HuH-7.5 (cell line): ENCODE data around the gene ITGA8.

Source experiments
- DNase-seq: peaks from one replicate; pipeline ENCODE4 v3.0.0; 2011; ENCODE audit warnings: low spot score

ITGA8 gene

GRCh38 chr10:15735763-15736162 is 16.0 kb upstream of the ITGA8 start:
- no peak for DNase-seq

- no peak for DNase-seq
These were observed 10.6 kb upstream of the ITGA8 start for GRCh38 chr10:15730341-15730740.

GRCh38 chr10:15729890-15730289 is 10.2 kb upstream of the ITGA8 start:
- DNase-seq, result no peak

GRCh38 chr10:15726042-15726441 is 6.3 kb upstream of the ITGA8 start:
- no peak for DNase-seq

- DNase-seq, result peak; percentile 62
These were observed 5.9 kb upstream of the ITGA8 start for GRCh38 chr10:15725603-15726002.

- DNase-seq, result no peak
These were observed 5.0 kb upstream of the ITGA8 start for GRCh38 chr10:15724683-15725082.

GRCh38 chr10:15723803-15724202 is 4.1 kb upstream of the ITGA8 start:
- no peak for DNase-seq

- no peak for DNase-seq
These were observed 1.0 kb upstream of the ITGA8 start for GRCh38 chr10:15720635-15721287.

- no peak for DNase-seq
These were observed 448 bp downstream of the ITGA8 start for GRCh38 chr10:15719049-15719898.

GRCh38 chr10:15718694-15719048 is 1.1 kb downstream of the ITGA8 start:
- DNase-seq, result no peak

- no peak for DNase-seq
These were observed 4.0 kb downstream of the ITGA8 start for GRCh38 chr10:15715619-15716227.

GRCh38 chr10:15714847-15715246 is 4.9 kb downstream of the ITGA8 start:
- DNase-seq, result no peak

GRCh38 chr10:15712883-15713282 is 6.8 kb downstream of the ITGA8 start:
- no peak for DNase-seq

GRCh38 chr10:15710455-15710854 is 9.3 kb downstream of the ITGA8 start:
- no peak for DNase-seq

- DNase-seq, result no peak
These were observed 14.4 kb downstream of the ITGA8 start for GRCh38 chr10:15705298-15705697.

GRCh38 chr10:15704581-15704968 is 15.1 kb downstream of the ITGA8 start:
- DNase-seq, result no peak

- DNase-seq, result no peak
These were observed 15.7 kb downstream of the ITGA8 start for GRCh38 chr10:15703944-15704580.

- DNase-seq, result no peak
These were observed 16.4 kb downstream of the ITGA8 start for GRCh38 chr10:15703151-15703880.

GRCh38 chr10:15700078-15700674 is 19.5 kb downstream of the ITGA8 start:
- DNase-seq, result no peak

- no peak for DNase-seq
These were observed 23.9 kb downstream of the ITGA8 start for GRCh38 chr10:15695852-15696251.

- DNase-seq, result no peak
These were observed 29.7 kb downstream of the ITGA8 start for GRCh38 chr10:15690031-15690430.

GRCh38 chr10:15684768-15685167 is 35.0 kb downstream of the ITGA8 start:
- no peak for DNase-seq
